GM19351 (cell line): ENCODE measurements around the gene GPC6.
A peak's percentile ranks its signal among the peaks of the same experiment; 100 is the strongest.
"Not testable (repeated sequence)": the region's sequence is repeated elsewhere in the genome, so short reads cannot be mapped to it uniquely, and the experiment has no call there.

ENCODE experiments used
- ATAC-seq: cut with Tn5 transposase; IDR thresholded peaks from one replicate; pipeline ENCODE4 v1.9.1; 2021; ENCODE audit warnings: mild to moderate bottlenecking, moderate library complexity; ENCODE audit not compliant: unreplicated experiment

GPC6 gene

GRCh38 chr13:94181461-94182107, 955.0 kb downstream of the GPC6 start:
- ATAC-seq = no peak

GRCh38 chr13:94182185-94182761, 955.7 kb downstream of the GPC6 start:
- no peak for ATAC-seq

GRCh38 chr13:94186470-94186869, 959.9 kb downstream of the GPC6 start:
- no peak for ATAC-seq

GRCh38 chr13:94188201-94188854, 961.7 kb downstream of the GPC6 start:
- ATAC-seq = no peak

- ATAC-seq = peak; percentile 70
These were observed 965.9 kb downstream of the GPC6 start for GRCh38 chr13:94192431-94192975.

GRCh38 chr13:94195715-94196114, 969.1 kb downstream of the GPC6 start:
- no peak for ATAC-seq

GRCh38 chr13:94196413-94196812, 969.8 kb downstream of the GPC6 start:
- no peak for ATAC-seq

- no peak for ATAC-seq
These were observed 972.1 kb downstream of the GPC6 start for GRCh38 chr13:94198681-94199080.

GRCh38 chr13:94199135-94199534, 972.5 kb downstream of the GPC6 start:
- ATAC-seq = no peak

GRCh38 chr13:94201022-94201421, 974.4 kb downstream of the GPC6 start:
- ATAC-seq = no peak

- no peak for ATAC-seq
These were observed 977.6 kb downstream of the GPC6 start for GRCh38 chr13:94204163-94204562.

- ATAC-seq = no peak
These were observed 978.3 kb downstream of the GPC6 start for GRCh38 chr13:94204946-94205345.

GRCh38 chr13:94205896-94206295, 979.3 kb downstream of the GPC6 start:
- no peak for ATAC-seq

- no peak for ATAC-seq
These were observed 982.5 kb downstream of the GPC6 start for GRCh38 chr13:94209117-94209516.

- not testable (repeated sequence) for ATAC-seq
These were observed 983.3 kb downstream of the GPC6 start for GRCh38 chr13:94209913-94210312.

- peak; percentile 96 for ATAC-seq
These were observed 984.2 kb downstream of the GPC6 start for GRCh38 chr13:94210816-94211215.

- no peak for ATAC-seq
These were observed 985.6 kb downstream of the GPC6 start for GRCh38 chr13:94212196-94212595.

- ATAC-seq = no peak
These were observed 987.5 kb downstream of the GPC6 start for GRCh38 chr13:94214121-94214520.

- no peak for ATAC-seq
These were observed 988.4 kb downstream of the GPC6 start for GRCh38 chr13:94214975-94215374.

GRCh38 chr13:94216476-94216875, 989.9 kb downstream of the GPC6 start:
- no peak for ATAC-seq

- ATAC-seq = no peak
These were observed 990.8 kb downstream of the GPC6 start for GRCh38 chr13:94217370-94217769.

- ATAC-seq = no peak
These were observed 991.9 kb downstream of the GPC6 start for GRCh38 chr13:94218537-94218936.
